ENCODE data around the gene FAM135A. TPM values are rescaled to one million over a fixed set of nuclear protein-coding genes. Genes with fewer than 3 reads are reported as not detected.

FAM135A gene
- total RNA-seq, 1 experiment from 2014 or later: 31.0 TPM

GRCh38 chr6:70396796-70397729, 16.2 kb upstream of the FAM135A start:
- TF ChIP-seq, protein P1, sequence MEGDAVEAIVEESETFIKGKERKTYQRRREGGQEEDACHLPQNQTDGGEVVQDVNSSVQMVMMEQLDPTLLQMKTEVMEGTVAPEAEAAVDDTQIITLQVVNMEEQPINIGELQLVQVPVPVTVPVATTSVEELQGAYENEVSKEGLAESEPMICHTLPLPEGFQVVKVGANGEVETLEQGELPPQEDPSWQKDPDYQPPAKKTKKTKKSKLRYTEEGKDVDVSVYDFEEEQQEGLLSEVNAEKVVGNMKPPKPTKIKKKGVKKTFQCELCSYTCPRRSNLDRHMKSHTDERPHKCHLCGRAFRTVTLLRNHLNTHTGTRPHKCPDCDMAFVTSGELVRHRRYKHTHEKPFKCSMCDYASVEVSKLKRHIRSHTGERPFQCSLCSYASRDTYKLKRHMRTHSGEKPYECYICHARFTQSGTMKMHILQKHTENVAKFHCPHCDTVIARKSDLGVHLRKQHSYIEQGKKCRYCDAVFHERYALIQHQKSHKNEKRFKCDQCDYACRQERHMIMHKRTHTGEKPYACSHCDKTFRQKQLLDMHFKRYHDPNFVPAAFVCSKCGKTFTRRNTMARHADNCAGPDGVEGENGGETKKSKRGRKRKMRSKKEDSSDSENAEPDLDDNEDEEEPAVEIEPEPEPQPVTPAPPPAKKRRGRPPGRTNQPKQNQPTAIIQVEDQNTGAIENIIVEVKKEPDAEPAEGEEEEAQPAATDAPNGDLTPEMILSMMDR (conservative IDR thresholded peaks at IDR 0.05): no peak
- no peak overlapping the region for H2BK5ac ChIP-seq (ENCODE audit: insufficient read length, low read length)
- H2BK12ac ChIP-seq (ENCODE audit: insufficient read length, low read depth, low read length): no peak overlapping the region
- H3K27me3 ChIP-seq (ENCODE audit: insufficient read depth, low read length): no peaks in the 10 kb centered on the region
- H2BK15ac ChIP-seq (ENCODE audit: low read depth, low read length): no peak overlapping the region
- no peak overlapping the region for H4K8ac ChIP-seq (replicated peaks; ENCODE audit: insufficient read length, low read depth, low read length)
- H2BK120ac ChIP-seq (ENCODE audit: low read depth, low read length, poor library complexity, severe bottlenecking): no peak overlapping the region
- H3K9me3 ChIP-seq (ENCODE audit: control insufficient read depth, low read depth, low read length): no peaks in the 10 kb centered on the region
- DNase-seq: no peak
- H2AK5ac ChIP-seq (ENCODE audit: insufficient read length, low read length): no peak overlapping the region
- Mint-ChIP-seq H3K9me3 (no peaks in the 10 kb centered on the region), H3K36me3 (ENCODE audit: insufficient read depth in 1 of 3, low read depth in 3 of 3) (no peaks in the 10 kb centered on the region), H3K27me3 (ENCODE audit: low read depth) (no peaks in the 10 kb centered on the region), H3K27ac (peak overlapping the region in 2 of 3 experiments; percentile 9 to 20; a peak in 2 of 7 replicates), H3K4me3 (no peak overlapping the region), H3K4me1 (peaks cover 12% of the 10 kb centered on the region in 2 experiments)
- no peak overlapping the region for H3K4me2 ChIP-seq (ENCODE audit: insufficient read depth, insufficient read length, low read length)
- H3K56ac ChIP-seq (ENCODE audit: insufficient read length, low read depth, low read length): no peak overlapping the region
- H3K4me1 ChIP-seq (ENCODE audit: insufficient read depth, low read length): no peaks in the 10 kb centered on the region
- no peak overlapping the region for H4K91ac ChIP-seq (ENCODE audit: insufficient read length, low read depth, low read length)
- H2AFZ ChIP-seq (ENCODE audit: low read length): no peak overlapping the region
- H4K5ac ChIP-seq (ENCODE audit: insufficient read length, low read depth, low read length): no peak overlapping the region
- H3K14ac ChIP-seq (ENCODE audit: insufficient read depth, low read length): no peak overlapping the region
- no peaks in the 10 kb centered on the region for H3K79me2 ChIP-seq (ENCODE audit: insufficient read depth, low read length)
- H3K23me2 ChIP-seq (ENCODE audit: insufficient read length, low read depth, low read length, poor library complexity, severe bottlenecking): no peaks in the 10 kb centered on the region
- H3T11ph ChIP-seq (ENCODE audit: low read length): no peak overlapping the region
- H3K18ac ChIP-seq (ENCODE audit: insufficient read length, low read depth, low read length): no peak overlapping the region
- H3K23ac ChIP-seq (ENCODE audit: insufficient read length, low read depth, low read length): no peak overlapping the region
- H3K9ac ChIP-seq (ENCODE audit: extremely low read depth, insufficient read length, low read length): no peak overlapping the region
- no CpG with 5 or more reads among the region's 10 CpGs for WGBS (ENCODE audit: extremely low coverage, insufficient read length, low lambda C conversion rate)
- no peak overlapping the region for H2BK20ac ChIP-seq (ENCODE audit: low read depth, low read length, poor library complexity, severe bottlenecking)
- H3K27ac ChIP-seq (ENCODE audit: insufficient read length, low read depth, low read length): no peak overlapping the region
- H4K20me1 ChIP-seq (ENCODE audit: control insufficient read depth, insufficient read depth, insufficient read length): no peaks in the 10 kb centered on the region
- no peak overlapping the region for H3K4ac ChIP-seq (ENCODE audit: low read depth, low read length)
- no peaks in the 10 kb centered on the region for H3K79me1 ChIP-seq (ENCODE audit: insufficient read depth, low read depth, low read length, poor library complexity, severe bottlenecking)
